NCI-H2196 treated with DMSO at 0.1 percent for 48 hours (cell line): ENCODE results near the gene RAB9B.
"Not testable (repeated sequence)": the region's sequence is repeated elsewhere in the genome, so short reads cannot be mapped to it uniquely, and the experiment has no call there.

Experiments used
- DNase-seq: peaks from one replicate; lab custom pipeline; 2025; ENCODE audit not compliant: unreplicated experiment; lab: John Stamatoyannopoulos, UW

Gene RAB9B

GRCh38 chrX:103817101-103817500 is 15.0 kb downstream of the RAB9B start:
- not testable (repeated sequence) for DNase-seq

GRCh38 chrX:103811858-103812257 is 20.2 kb downstream of the RAB9B start:
- DNase-seq: no peak

- no peak for DNase-seq
These were observed 25.1 kb downstream of the RAB9B start for GRCh38 chrX:103806862-103807474.

GRCh38 chrX:103805860-103806259 is 26.2 kb downstream of the RAB9B start:
- DNase-seq: no peak

GRCh38 chrX:103800318-103800717 is 31.7 kb downstream of the RAB9B start:
- DNase-seq: no peak

- no peak for DNase-seq
These were observed 34.4 kb downstream of the RAB9B start for GRCh38 chrX:103797691-103798090.

- no peak for DNase-seq
These were observed 37.9 kb downstream of the RAB9B start for GRCh38 chrX:103794119-103794518.

- no peak for DNase-seq
These were observed 38.5 kb downstream of the RAB9B start for GRCh38 chrX:103793545-103793940.

GRCh38 chrX:103792916-103793544 is 39.0 kb downstream of the RAB9B start:
- no peak for DNase-seq

GRCh38 chrX:103791826-103792485 is 40.1 kb downstream of the RAB9B start:
- DNase-seq: no peak

GRCh38 chrX:103791228-103791627 is 40.8 kb downstream of the RAB9B start:
- DNase-seq: peak; percentile 3

- DNase-seq: no peak
These were observed 43.1 kb downstream of the RAB9B start for GRCh38 chrX:103789004-103789403.

- DNase-seq: no peak
These were observed 48.1 kb downstream of the RAB9B start for GRCh38 chrX:103783971-103784370.

GRCh38 chrX:103783196-103783595 is 48.9 kb downstream of the RAB9B start:
- DNase-seq: no peak

- DNase-seq: no peak
These were observed 49.4 kb downstream of the RAB9B start for GRCh38 chrX:103782640-103783039.

- DNase-seq: no peak
These were observed 50.4 kb downstream of the RAB9B start for GRCh38 chrX:103781706-103782105.

- DNase-seq: no peak
These were observed 51.0 kb downstream of the RAB9B start for GRCh38 chrX:103781062-103781402.

- DNase-seq: no peak
These were observed 51.6 kb downstream of the RAB9B start for GRCh38 chrX:103780336-103781061.

- DNase-seq: no peak
These were observed 52.8 kb downstream of the RAB9B start for GRCh38 chrX:103779141-103779789.

- DNase-seq: no peak
These were observed 55.5 kb downstream of the RAB9B start, which contains the start of gene PLP1 for GRCh38 chrX:103776546-103776945. Gene PLP1, plus strand, starts transcription at chrX:103776840. Its CDS starts 156 bp downstream, at chrX:103776996.

- peak; percentile 3 for DNase-seq
These were observed 57.9 kb downstream of the RAB9B start for GRCh38 chrX:103774070-103774642.
